Pancreas (tissue), 10 donors: ENCODE data around the gene ZNF574. TPM values are rescaled to one million over a fixed set of nuclear protein-coding genes. Genes with fewer than 3 reads are reported as not detected.

ENCODE experiments used
- ATAC-seq, 4 donors: fragments of 200-7000 bp; cut with Tn5 transposase; one replicate each; pipeline versions ENCODE4 v1.8.0 to v1.9.1; 2020; ENCODE audit warnings: mild to moderate bottlenecking in 4 of 4, moderate library complexity in 4 of 4
- DNase-seq, 6 donors: peaks; one replicate each; pipeline ENCODE4 v3.0.0-alpha.2; 2020
- FAIRE-seq: peaks from 2 replicates; lab custom pipeline; 2012; peaks lifted over from hg19 to GRCh38; lab: Jason Lieb, UNC
- H3K27ac ChIP-seq, 4 donors: fragments of 200-600 bp; sonication (generic); 1 replicate in 3 of 4; 2 replicates in 1 of 4; pipeline versions ENCODE4 v1.5.0 to v1.8.0; 2020
- H3K27me3 ChIP-seq, 4 donors: fragments of 200-600 bp; one replicate each; pipeline ENCODE4 v1.8.0; 2021
- H3K36me3 ChIP-seq, 3 donors: fragments of 200-600 bp; sonication (generic) in 1 of 3; one replicate each; pipeline versions ENCODE4 v1.5.0 to v1.8.0; 2020 to 2021
- H3K4me1 ChIP-seq, 3 donors: fragments of 200-600 bp; one replicate each; pipeline ENCODE4 v1.8.0; 2021
- H3K4me3 ChIP-seq, 4 donors: fragments of 200-600 bp; sonication (generic) in 2 of 4; one replicate each; pipeline versions ENCODE4 v1.5.0 to v1.8.0; 2020 to 2021
- H3K9me3 ChIP-seq, 4 donors: fragments of 200-600 bp; one replicate each; pipeline ENCODE4 v1.8.0; 2021
- WGBS, 2 donors: extraction: QIAGEN DNeasy Blood & Tissue Kit; methylation state at CpG; one replicate each; pipeline ENCODE4 v1.1.7; 2013; 5-methylcytosine and 5-hydroxymethylcytosine counted together
- intact Hi-C, 3 donors: fragments of 100-400 bp; cut with DNase I; formaldehyde crosslinking; loops; one replicate each; pipeline versions ENCODE4 v1.11.1 to v1.14.2; 2022
- polyA plus RNA-seq, 2 donors: library from polyadenylated mRNA; stranded (reverse); fragments of 200-250 nt; gene quantifications; one replicate each; pipeline ENCODE4 v1.2.3, GENCODE V29; 2013
- total RNA-seq, 6 donors: library from RNA; stranded (reverse); fragmentation: NEBNext Ultra II Directional in 4 of 6; extraction: Animal tissue kit (Norgen Biotek cat#: 25700) in 4 of 6; gene quantifications; one replicate each; pipeline versions ENCODE4 v1.2.1 to v1.2.4, GENCODE V29; 2021 to 2023
- TF ChIP-seq, protein P1 (sequence below), 4 donors: fragments of 200-600 bp; sonication (generic) in 3 of 4; IDR thresholded peaks; one replicate each; pipeline versions ENCODE4 v1.5.0 to v1.8.0; 2021; ENCODE audit warnings: antibody characterized with exemption in 4 of 4
- donor health status: healthy with polysubstance abuse.
- donor health status: DM: no; HTN: no; CAD: no; lungs with moderate emphysema.
- donor health status: DM: no; HTN: no; CAD: no.
- donor health status: control.
- donor health status: control.
- donor health status: Bipolar disorder and iron deficiency.
- donor health status: DM: yes; HTN: yes; CAD: no.
- donor health status: DM: no; HTN: no; CAD: no.
- donor health status: DM: no; HTN: no; CAD: no.
- donor health status: DM: yes; HTN: yes; CAD: no.

The ZNF574 gene
- total and polyA plus RNA-seq, 8 donors, result 3.9 to 8.5 (median 5.8) TPM

DNA sequence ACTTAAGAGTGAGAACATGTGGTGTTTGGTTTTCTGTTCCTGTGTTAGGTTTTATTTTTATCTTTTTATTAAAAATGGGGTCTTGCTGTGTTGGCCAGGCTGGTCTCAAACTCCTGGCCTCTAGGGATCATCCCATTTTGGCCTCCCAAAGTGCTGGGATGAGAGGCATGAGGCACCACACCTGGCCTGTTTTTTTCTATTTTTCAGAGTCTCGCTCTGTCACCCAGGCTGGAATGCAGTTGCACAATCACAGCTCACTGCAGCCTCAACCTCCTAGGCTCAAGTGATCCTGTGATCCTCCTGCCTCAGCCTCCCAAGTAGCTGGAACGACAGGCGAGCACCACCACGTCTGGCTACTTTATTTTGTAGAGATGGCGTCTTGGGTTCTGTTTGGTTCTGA, 7.6 kb downstream of the ZNF574 start:
- FAIRE-seq (no peak), DNase-seq (no peak), ATAC-seq (no peak)
- Histone ChIP-seq H3K4me3 (no peak overlapping the region), H3K27ac (no peak overlapping the region), H3K27me3 (no peaks in the 10 kb centered on the region), H3K36me3 (peaks cover 7 to 29% (median 23%) of the 10 kb centered on the region in 3 donors), H3K4me1 (no peaks in the 10 kb centered on the region), H3K9me3 (no peaks in the 10 kb centered on the region)
- intact Hi-C loops, result no loop called here
- WGBS, 2 donors, result 97 to 98% methylated on average over 5 of the region's 5 CpGs
- TF ChIP-seq, protein P1, sequence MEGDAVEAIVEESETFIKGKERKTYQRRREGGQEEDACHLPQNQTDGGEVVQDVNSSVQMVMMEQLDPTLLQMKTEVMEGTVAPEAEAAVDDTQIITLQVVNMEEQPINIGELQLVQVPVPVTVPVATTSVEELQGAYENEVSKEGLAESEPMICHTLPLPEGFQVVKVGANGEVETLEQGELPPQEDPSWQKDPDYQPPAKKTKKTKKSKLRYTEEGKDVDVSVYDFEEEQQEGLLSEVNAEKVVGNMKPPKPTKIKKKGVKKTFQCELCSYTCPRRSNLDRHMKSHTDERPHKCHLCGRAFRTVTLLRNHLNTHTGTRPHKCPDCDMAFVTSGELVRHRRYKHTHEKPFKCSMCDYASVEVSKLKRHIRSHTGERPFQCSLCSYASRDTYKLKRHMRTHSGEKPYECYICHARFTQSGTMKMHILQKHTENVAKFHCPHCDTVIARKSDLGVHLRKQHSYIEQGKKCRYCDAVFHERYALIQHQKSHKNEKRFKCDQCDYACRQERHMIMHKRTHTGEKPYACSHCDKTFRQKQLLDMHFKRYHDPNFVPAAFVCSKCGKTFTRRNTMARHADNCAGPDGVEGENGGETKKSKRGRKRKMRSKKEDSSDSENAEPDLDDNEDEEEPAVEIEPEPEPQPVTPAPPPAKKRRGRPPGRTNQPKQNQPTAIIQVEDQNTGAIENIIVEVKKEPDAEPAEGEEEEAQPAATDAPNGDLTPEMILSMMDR (IDR thresholded peaks at IDR 0.05), result no peak

DNA sequence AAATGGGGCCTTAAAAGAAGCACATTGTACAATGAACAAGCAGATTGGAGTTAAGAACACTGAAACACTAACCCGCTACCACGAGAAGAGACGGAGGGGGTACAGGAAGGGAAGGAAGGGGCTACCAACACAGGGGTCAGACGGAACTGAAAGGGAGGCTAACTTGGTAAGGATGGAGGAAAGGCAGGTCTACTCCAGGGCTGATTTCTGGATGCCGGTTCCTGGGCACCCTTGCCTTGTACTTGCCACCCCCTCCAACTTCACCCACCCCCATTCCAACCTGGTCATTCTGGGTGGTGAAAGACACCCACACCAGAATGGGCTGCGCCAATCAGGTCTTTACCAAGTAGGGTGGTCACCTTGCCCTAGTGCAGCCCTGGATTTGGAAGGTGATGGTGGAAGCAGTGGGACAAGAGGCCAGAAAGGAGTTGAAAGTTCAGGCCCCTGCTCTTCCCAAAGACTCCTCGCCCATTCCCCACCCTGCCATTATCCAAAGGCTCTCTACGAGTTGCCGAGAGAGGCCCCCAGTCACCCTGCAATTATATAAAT, 10.3 kb downstream of the ZNF574 start:
- Histone ChIP-seq H3K36me3 (peaks cover 0 to 2% (median 1%) of the 10 kb centered on the region in 3 donors), H3K9me3 (no peaks in the 10 kb centered on the region), H3K27ac (no peak overlapping the region), H3K4me1 (no peaks in the 10 kb centered on the region), H3K4me3 (no peak overlapping the region), H3K27me3 (no peaks in the 10 kb centered on the region)
- intact Hi-C loops, result no loop called here
- TF ChIP-seq, protein P1 (IDR thresholded peaks at IDR 0.05), result no peak
- 86% methylated on average over 9 of the region's 9 CpGs for WGBS, 2 donors
- ATAC-seq (no peak), FAIRE-seq (no peak), DNase-seq (no peak)

GRCh38 chr19:42086770-42087550, 11.0 kb downstream of the ZNF574 start:
- Histone ChIP-seq H3K27ac (no peak overlapping the region), H3K36me3 (no peaks in the 10 kb centered on the region), H3K27me3 (no peaks in the 10 kb centered on the region), H3K4me1 (no peaks in the 10 kb centered on the region), H3K4me3 (no peak overlapping the region), H3K9me3 (no peaks in the 10 kb centered on the region)
- FAIRE-seq (no peak), DNase-seq (no peak), ATAC-seq (no peak)
- TF ChIP-seq, protein P1 (IDR thresholded peaks at IDR 0.05), result no peak
- 69 to 74% methylated on average over 11 of the region's 11 CpGs for WGBS, 2 donors
- intact Hi-C loops, result no loop called here

- H3K27ac ChIP-seq, result no peak overlapping the region
- intact Hi-C loops, result no loop called here
- TF ChIP-seq, protein P1 (IDR thresholded peaks at IDR 0.05), result no peak
- no peak overlapping the region for H3K4me3 ChIP-seq
- ATAC-seq (no peak), DNase-seq (no peak), FAIRE-seq (no peak)
- no peaks in the 10 kb centered on the region for H3K36me3 ChIP-seq
- H3K9me3 ChIP-seq, result no peaks in the 10 kb centered on the region
- no peaks in the 10 kb centered on the region for H3K27me3 ChIP-seq
- 63 to 69% methylated on average over 18 of the region's 18 CpGs for WGBS, 2 donors
- H3K4me1 ChIP-seq, result no peaks in the 10 kb centered on the region
Measured at GRCh38 chr19:42088471-42089190, 12.7 kb downstream of the ZNF574 start.
